Activated naive CD8-positive, alpha-beta T cell treated with anti-CD3 and anti-CD28 coated beads for 36 hours (primary cell): ENCODE data around the gene ACSL1. TPM values are rescaled to one million over a fixed set of nuclear protein-coding genes. Genes with fewer than 3 reads are reported as not detected.

ENCODE experiments used
- DNase-seq: peaks from one replicate; pipeline ENCODE4 v3.0.0; 2021
- H3K27ac Mint-ChIP-seq: one replicate; pipeline ENCODE4 v1.8.0; 2022; ENCODE audit warnings: mild to moderate bottlenecking, moderate library complexity, mixed read lengths
- H3K27me3 Mint-ChIP-seq: one replicate; pipeline ENCODE4 v1.8.0; 2022; ENCODE audit warnings: mild to moderate bottlenecking, mixed read lengths
- H3K36me3 Mint-ChIP-seq: one replicate; pipeline ENCODE4 v1.8.0; 2021; ENCODE audit warnings: mild to moderate bottlenecking, mixed read lengths
- H3K4me1 Mint-ChIP-seq: one replicate; pipeline ENCODE4 v1.8.0; 2021; ENCODE audit warnings: mixed read lengths
- H3K4me3 Mint-ChIP-seq: one replicate; pipeline ENCODE4 v1.8.0; 2022; ENCODE audit warnings: mild to moderate bottlenecking, moderate library complexity, mixed read lengths
- H3K9me3 Mint-ChIP-seq: one replicate; pipeline ENCODE4 v1.8.0; 2022; ENCODE audit warnings: mixed read lengths
- total RNA-seq, 2 experiments: library from RNA; stranded (reverse); gene quantifications; one replicate each; pipeline ENCODE4 v1.2.3, GENCODE V29; 2021

ACSL1 gene
- total RNA-seq: 10 to 100 TPM; 15.0 to 15.9 TPM

- Mint-ChIP-seq H3K27me3 (peaks cover 7% of the 10 kb centered on the region), H3K36me3 (peaks cover 1% of the 10 kb centered on the region), H3K9me3 (no peaks in the 10 kb centered on the region), H3K4me3 (peak within 1 kb of the TSS; percentile 88), H3K4me1 (peaks cover 34% of the 10 kb centered on the region), H3K27ac (peak within 1 kb of the TSS; percentile 87)
- peak; percentile 84 for DNase-seq
Measured at GRCh38 chr4:184825896-184826690, at the start of gene ACSL1. Gene ACSL1, minus strand, starts transcription at chr4:184825968. Its CDS starts 22,454 bp downstream, at chr4:184803514.

- Mint-ChIP-seq H3K27ac (no peak overlapping the region), H3K27me3 (peaks cover 4% of the 10 kb centered on the region), H3K4me3 (no peak overlapping the region), H3K9me3 (no peaks in the 10 kb centered on the region), H3K4me1 (no peaks in the 10 kb centered on the region), H3K36me3 (no peaks in the 10 kb centered on the region)
- DNase-seq: no peak
Measured at GRCh38 chr4:184873054-184873453, 47.3 kb upstream of the ACSL1 start.

- no peak for DNase-seq
- Mint-ChIP-seq H3K4me3 (no peak overlapping the region), H3K27ac (no peak overlapping the region), H3K27me3 (peaks cover 11% of the 10 kb centered on the region), H3K9me3 (no peaks in the 10 kb centered on the region), H3K36me3 (no peaks in the 10 kb centered on the region), H3K4me1 (no peaks in the 10 kb centered on the region)
Measured at GRCh38 chr4:184870718-184871117, 45.0 kb upstream of the ACSL1 start.

GRCh38 chr4:184868623-184869022, 42.9 kb upstream of the ACSL1 start:
- Mint-ChIP-seq H3K4me1 (no peaks in the 10 kb centered on the region), H3K36me3 (no peaks in the 10 kb centered on the region), H3K9me3 (no peaks in the 10 kb centered on the region), H3K27ac (no peak overlapping the region), H3K4me3 (no peak overlapping the region), H3K27me3 (peaks cover 10% of the 10 kb centered on the region)
- no peak for DNase-seq

DNA sequence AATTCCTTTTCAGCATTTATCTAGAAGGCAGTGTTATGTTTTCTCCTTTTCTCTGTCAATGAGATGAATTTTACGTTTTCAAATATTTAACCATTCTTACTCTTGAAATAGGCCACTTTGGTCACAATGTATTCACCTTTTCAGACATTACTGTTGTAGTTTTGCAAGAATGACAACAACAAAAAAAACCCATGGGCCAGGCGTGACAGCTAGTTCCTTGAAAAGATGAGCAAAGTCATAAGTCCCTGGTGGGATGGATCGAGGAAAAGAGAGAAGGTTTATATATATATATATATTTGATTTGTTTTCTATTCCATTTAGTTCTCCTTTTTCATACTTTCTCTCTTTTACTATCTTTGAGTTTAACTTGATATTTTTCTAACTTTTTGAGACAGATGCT, 38.1 kb upstream of the ACSL1 start:
- no peak overlapping the region for H3K4me3 Mint-ChIP-seq
- H3K27ac Mint-ChIP-seq: no peak overlapping the region
- H3K9me3 Mint-ChIP-seq: no peaks in the 10 kb centered on the region
- peaks cover 8% of the 10 kb centered on the region for H3K4me1 Mint-ChIP-seq
- H3K36me3 Mint-ChIP-seq: no peaks in the 10 kb centered on the region
- DNase-seq: no peak
- H3K27me3 Mint-ChIP-seq: peaks cover 28% of the 10 kb centered on the region

DNA sequence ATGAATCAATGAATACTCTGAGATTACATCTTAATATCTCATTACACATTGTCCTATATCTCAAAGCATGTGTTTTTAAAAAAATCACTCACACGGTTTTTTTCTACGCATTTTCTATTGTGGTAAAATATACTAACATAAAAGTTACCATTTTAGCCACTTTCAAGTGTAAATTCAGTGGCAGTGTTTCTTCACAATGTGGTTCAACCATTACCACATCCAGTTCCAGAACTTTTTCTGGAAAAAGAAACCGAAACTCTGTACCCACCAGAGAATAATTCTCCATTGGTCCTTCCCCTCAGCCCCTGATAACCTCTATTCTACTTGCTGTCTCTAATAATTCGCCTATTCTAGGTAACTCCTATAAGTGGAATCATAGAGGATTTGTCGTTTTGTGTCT, 35.3 kb upstream of the ACSL1 start:
- H3K4me3 Mint-ChIP-seq: no peak overlapping the region
- H3K27ac Mint-ChIP-seq: no peak overlapping the region

GRCh38 chr4:184860018-184860779, 34.4 kb upstream of the ACSL1 start:
- Mint-ChIP-seq H3K9me3 (no peaks in the 10 kb centered on the region), H3K4me1 (peaks cover 11% of the 10 kb centered on the region), H3K4me3 (no peak overlapping the region), H3K36me3 (no peaks in the 10 kb centered on the region), H3K27me3 (peaks cover 28% of the 10 kb centered on the region), H3K27ac (no peak overlapping the region)
- no peak for DNase-seq

More for the DNA sequence above, 35.3 kb upstream of the ACSL1 start:
- no peak for DNase-seq
- no peaks in the 10 kb centered on the region for H3K9me3 Mint-ChIP-seq
- peaks cover 25% of the 10 kb centered on the region for H3K27me3 Mint-ChIP-seq
- peaks cover 8% of the 10 kb centered on the region for H3K4me1 Mint-ChIP-seq
- H3K36me3 Mint-ChIP-seq: no peaks in the 10 kb centered on the region

DNA sequence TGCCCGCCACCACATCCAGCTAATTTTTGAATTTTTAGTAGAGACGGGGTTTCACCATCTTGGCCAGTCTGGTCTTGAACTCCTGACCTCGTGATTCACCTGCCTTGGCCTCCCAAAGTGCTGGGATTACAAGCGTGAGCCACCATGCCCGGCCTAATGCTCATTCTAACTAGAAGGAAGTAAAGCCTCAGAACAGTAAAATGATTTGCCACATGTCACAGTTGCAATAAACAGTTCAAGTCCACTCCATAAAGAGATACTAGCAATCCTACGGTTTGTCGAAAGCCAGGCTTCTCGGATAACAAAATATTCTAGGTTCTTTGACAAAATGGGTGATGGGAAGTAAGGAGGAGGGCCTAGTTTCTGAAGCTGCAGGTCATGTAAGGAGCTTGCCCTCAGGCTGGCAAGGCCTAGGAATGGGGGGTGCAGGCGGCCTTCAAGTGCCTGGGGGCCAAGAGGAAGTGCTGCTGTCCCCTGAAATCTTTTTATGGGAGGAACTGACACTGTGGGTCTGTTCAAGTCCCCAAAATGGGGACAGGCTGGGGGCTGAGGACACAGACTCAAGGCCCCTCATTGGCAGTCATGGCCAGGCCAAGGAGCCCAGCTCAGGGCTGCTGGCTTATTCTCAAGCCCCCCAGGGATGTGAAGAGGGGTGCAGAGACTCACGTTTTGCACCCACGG, 31.8 kb upstream of the ACSL1 start:
- Mint-ChIP-seq H3K27ac (no peak overlapping the region), H3K27me3 (peaks cover 25% of the 10 kb centered on the region), H3K4me3 (no peak overlapping the region), H3K36me3 (no peaks in the 10 kb centered on the region), H3K4me1 (peaks cover 21% of the 10 kb centered on the region), H3K9me3 (no peaks in the 10 kb centered on the region)
- DNase-seq: no peak

DNA sequence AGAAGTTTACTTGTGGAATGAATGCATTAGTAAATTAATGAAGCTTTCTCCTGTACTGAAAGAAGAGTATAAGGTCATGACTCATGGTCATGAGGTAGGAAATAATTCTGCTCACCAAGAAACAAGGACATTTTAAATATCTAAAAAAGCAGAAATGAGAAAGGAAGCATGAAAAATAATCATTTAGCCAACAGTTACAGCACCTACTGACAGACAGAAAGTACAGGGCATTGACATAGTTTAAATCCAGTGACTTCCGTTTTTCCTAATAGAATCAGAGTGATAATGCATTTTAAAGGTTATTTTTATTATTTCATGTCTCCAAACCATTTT, 30.5 kb upstream of the ACSL1 start:
- Mint-ChIP-seq H3K4me1 (peaks cover 18% of the 10 kb centered on the region), H3K27ac (no peak overlapping the region), H3K27me3 (peaks cover 21% of the 10 kb centered on the region), H3K9me3 (no peaks in the 10 kb centered on the region), H3K36me3 (no peaks in the 10 kb centered on the region), H3K4me3 (no peak overlapping the region)
- no peak for DNase-seq

DNA sequence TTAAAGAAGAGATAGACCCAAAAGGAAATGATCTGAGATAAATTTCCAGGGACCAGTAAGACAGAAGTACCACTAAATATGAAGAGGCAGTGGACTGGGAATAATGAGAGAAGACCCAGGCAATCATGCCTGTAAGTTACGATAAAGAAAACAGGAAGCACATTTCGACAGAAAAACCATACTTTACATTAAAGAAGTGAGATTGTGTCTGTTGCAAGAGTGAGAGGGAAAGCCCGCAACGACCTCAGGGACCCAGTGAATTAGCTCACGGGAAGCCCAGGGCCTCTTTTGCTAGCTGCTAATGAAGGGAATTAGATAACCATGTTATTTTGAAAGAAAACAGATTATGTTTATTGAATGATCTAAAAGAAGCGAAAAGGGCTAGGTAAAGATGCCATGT, 28.9 kb upstream of the ACSL1 start:
- Mint-ChIP-seq H3K9me3 (no peaks in the 10 kb centered on the region), H3K4me1 (peaks cover 13% of the 10 kb centered on the region), H3K27me3 (peaks cover 13% of the 10 kb centered on the region), H3K4me3 (no peak overlapping the region), H3K27ac (no peak overlapping the region), H3K36me3 (no peaks in the 10 kb centered on the region)
- peak; percentile 11 for DNase-seq

- Mint-ChIP-seq H3K27me3 (peaks cover 16% of the 10 kb centered on the region), H3K4me1 (peaks cover 15% of the 10 kb centered on the region), H3K4me3 (no peak overlapping the region), H3K27ac (no peak overlapping the region), H3K36me3 (no peaks in the 10 kb centered on the region), H3K9me3 (no peaks in the 10 kb centered on the region)
- DNase-seq: no peak
Measured at GRCh38 chr4:184853436-184853835, 27.7 kb upstream of the ACSL1 start.

DNA sequence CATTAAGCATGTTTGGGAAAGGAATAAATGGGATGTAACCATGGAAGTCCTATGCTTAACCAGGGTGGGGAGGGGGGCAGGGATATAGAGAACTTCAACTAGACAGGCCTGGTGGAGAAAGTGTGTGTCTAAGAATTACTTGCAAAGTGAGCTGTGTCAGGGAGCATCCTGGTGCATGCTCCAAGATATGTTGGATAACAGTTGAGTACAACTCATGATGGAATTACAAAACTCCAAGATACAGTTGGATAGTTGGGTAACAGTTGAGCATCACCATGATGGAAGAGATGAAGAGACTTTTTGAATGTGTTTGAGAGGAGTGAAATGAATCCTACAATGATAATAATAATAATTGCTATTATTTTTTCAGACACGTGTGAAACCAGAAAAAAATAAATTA, 26.1 kb upstream of the ACSL1 start:
- H3K36me3 Mint-ChIP-seq: no peaks in the 10 kb centered on the region
- no peak overlapping the region for H3K27ac Mint-ChIP-seq
- no peak for DNase-seq
- no peaks in the 10 kb centered on the region for H3K9me3 Mint-ChIP-seq
- no peak overlapping the region for H3K4me3 Mint-ChIP-seq
- peaks cover 13% of the 10 kb centered on the region for H3K27me3 Mint-ChIP-seq
- peaks cover 15% of the 10 kb centered on the region for H3K4me1 Mint-ChIP-seq

DNA sequence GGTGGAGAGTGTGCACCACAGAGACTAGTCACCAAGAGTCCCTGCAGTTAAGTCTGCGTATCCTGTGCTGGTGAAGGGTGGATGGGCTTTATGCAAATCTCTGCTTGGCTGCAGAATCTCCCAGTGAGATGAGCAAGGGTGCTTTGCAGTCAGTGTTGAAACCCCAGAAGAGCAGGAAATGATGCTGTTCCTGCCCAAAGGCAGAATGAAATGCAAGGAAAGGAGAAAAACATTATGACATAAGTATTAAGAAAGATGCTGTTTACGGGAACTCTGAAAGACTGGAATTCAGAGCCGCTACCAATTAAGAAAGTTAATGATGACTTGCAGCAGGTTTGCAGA, 25.4 kb upstream of the ACSL1 start:
- peaks cover 15% of the 10 kb centered on the region for H3K4me1 Mint-ChIP-seq
- no peak overlapping the region for H3K27ac Mint-ChIP-seq
- no peaks in the 10 kb centered on the region for H3K9me3 Mint-ChIP-seq
- no peak overlapping the region for H3K4me3 Mint-ChIP-seq
- H3K36me3 Mint-ChIP-seq: no peaks in the 10 kb centered on the region
- DNase-seq: peak; percentile 6
- peaks cover 13% of the 10 kb centered on the region for H3K27me3 Mint-ChIP-seq

DNA sequence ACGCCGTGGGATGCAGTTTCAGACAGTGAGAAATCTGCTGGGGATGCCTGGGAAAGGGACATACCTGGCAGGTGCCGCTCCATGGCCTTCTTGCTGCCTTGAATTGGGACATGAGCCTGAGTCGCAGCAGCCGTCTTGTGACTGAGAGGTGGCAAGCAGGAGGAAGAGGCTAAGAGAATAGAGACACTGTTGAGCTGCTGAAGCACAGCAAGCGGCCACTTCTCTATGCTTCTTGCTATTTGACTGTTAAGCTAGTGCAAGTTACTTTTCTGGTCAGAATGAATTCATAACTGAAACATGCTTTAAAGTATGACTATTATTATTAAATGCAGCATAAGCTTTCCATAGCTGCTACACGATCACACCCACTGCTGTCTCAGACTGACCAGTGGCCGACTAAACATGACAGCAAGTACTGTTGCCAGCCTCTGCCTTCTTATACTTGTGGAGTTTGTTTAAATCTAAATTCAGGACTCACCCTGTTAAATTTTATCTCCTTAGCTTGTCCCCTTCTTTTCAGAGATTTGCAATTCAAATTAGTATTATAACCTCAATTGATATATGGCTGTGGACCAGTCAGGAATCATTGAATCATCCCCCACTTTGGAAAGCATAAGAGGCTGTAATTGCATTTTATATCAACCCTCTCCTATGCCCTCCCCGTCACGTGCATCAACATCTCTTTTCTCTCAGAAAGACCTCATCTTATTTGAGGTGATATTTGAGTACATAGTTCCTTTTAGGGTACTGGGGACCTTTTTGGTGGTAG, 24.8 kb upstream of the ACSL1 start:
- no peak for DNase-seq
- Mint-ChIP-seq H3K4me3 (no peak overlapping the region), H3K27ac (no peak overlapping the region), H3K27me3 (peaks cover 13% of the 10 kb centered on the region), H3K4me1 (peaks cover 15% of the 10 kb centered on the region), H3K36me3 (no peaks in the 10 kb centered on the region), H3K9me3 (no peaks in the 10 kb centered on the region)

DNA sequence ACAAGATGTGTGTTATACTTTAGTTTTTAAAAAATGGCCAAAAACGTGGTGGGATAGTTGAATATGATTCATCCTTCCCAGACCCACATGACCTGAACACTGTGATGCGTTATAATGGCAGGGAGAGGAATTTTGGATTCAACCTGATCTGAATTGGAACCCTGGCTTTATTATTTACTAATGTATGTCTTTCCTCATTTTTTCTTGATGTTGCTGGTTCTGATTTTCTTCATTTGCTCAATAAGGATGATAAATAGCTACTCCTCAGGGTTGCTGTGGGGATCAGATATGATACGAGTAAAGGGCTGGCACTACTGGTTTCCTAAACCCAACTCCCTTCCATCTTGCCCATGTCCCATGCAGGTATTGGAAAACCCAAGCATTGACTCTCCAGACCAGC, 24.2 kb upstream of the ACSL1 start:
- Mint-ChIP-seq H3K4me1 (peaks cover 10% of the 10 kb centered on the region), H3K9me3 (no peaks in the 10 kb centered on the region), H3K4me3 (no peak overlapping the region), H3K27ac (no peak overlapping the region), H3K36me3 (no peaks in the 10 kb centered on the region), H3K27me3 (peaks cover 8% of the 10 kb centered on the region)
- DNase-seq: no peak
